GM21447 (cell line): Measurements from ENCODE around the gene AMACR.
A peak's percentile ranks its signal among the peaks of the same experiment; 100 is the strongest.
"Not testable (repeated sequence)": the region's sequence is repeated elsewhere in the genome, so short reads cannot be mapped to it uniquely, and the experiment has no call there.

Experiments used
- ATAC-seq: cut with Tn5 transposase; IDR thresholded peaks from one replicate; pipeline ENCODE4 v1.9.1; 2021; ENCODE audit not compliant: unreplicated experiment

The AMACR gene

GRCh38 chr5:34038390-34038789 lies 30.5 kb upstream of the AMACR start:
- no peak for ATAC-seq

- no peak for ATAC-seq
Measured at GRCh38 chr5:34037726-34038125, 29.9 kb upstream of the AMACR start.

GRCh38 chr5:34035756-34036155 lies 27.9 kb upstream of the AMACR start:
- ATAC-seq: no peak

GRCh38 chr5:34034534-34035327 lies 26.9 kb upstream of the AMACR start:
- peak; percentile 65 for ATAC-seq

- ATAC-seq: no peak
Measured at GRCh38 chr5:34031966-34032365, 24.1 kb upstream of the AMACR start.

- no peak for ATAC-seq
Measured at GRCh38 chr5:34031117-34031516, 23.3 kb upstream of the AMACR start.

- ATAC-seq: not testable (repeated sequence)
Measured at GRCh38 chr5:34030585-34030984, 22.7 kb upstream of the AMACR start.

GRCh38 chr5:34030048-34030447 lies 22.2 kb upstream of the AMACR start:
- no peak for ATAC-seq

- ATAC-seq: no peak
Measured at GRCh38 chr5:34028349-34028748, 20.5 kb upstream of the AMACR start.

GRCh38 chr5:34026089-34026761 lies 18.4 kb upstream of the AMACR start:
- no peak for ATAC-seq

GRCh38 chr5:34022121-34022705 lies 14.4 kb upstream of the AMACR start:
- peak; percentile 96 for ATAC-seq

GRCh38 chr5:34021334-34021733 lies 13.5 kb upstream of the AMACR start:
- ATAC-seq: no peak

GRCh38 chr5:34020726-34021125 lies 12.9 kb upstream of the AMACR start:
- no peak for ATAC-seq

GRCh38 chr5:34017254-34017653 lies 9.4 kb upstream of the AMACR start:
- no peak for ATAC-seq

- no peak for ATAC-seq
Measured at GRCh38 chr5:34016750-34017149, 8.9 kb upstream of the AMACR start.

- no peak for ATAC-seq
Measured at GRCh38 chr5:34016222-34016621, 8.4 kb upstream of the AMACR start.

GRCh38 chr5:34015120-34015822 lies 7.4 kb upstream of the AMACR start:
- ATAC-seq: no peak

GRCh38 chr5:34014626-34015025 lies 6.8 kb upstream of the AMACR start:
- ATAC-seq: no peak

- ATAC-seq: no peak
Measured at GRCh38 chr5:34013547-34013946, 5.7 kb upstream of the AMACR start.

GRCh38 chr5:34012791-34013190 lies 4.9 kb upstream of the AMACR start:
- no peak for ATAC-seq

- ATAC-seq: no peak
Measured at GRCh38 chr5:34011536-34011935, 3.7 kb upstream of the AMACR start.

- not testable (repeated sequence) for ATAC-seq
Measured at GRCh38 chr5:34010146-34010545, 2.3 kb upstream of the AMACR start.
